Measurements from ENCODE around the gene TMEM203. TPM values are rescaled to one million over a fixed set of nuclear protein-coding genes. Genes with fewer than 3 reads are reported as not detected.

The TMEM203 gene
- total and polyA plus RNA-seq, 10 of the 15 experiments (the other 5 are each of a cell fraction or from before 2014, with no cell fraction given): 7.2 to 68.1 (median 33.8) TPM

- TF ChIP-seq KLF5 (IDR thresholded peaks at IDR 0.05; ENCODE audit: partially characterized antibody) (no peak), PRDM15 (CRISPR knock-in tag; IDR thresholded peaks at IDR 0.05) (no peak), MEF2B (IDR thresholded peaks at IDR 0.05; ENCODE audit: partially characterized antibody, poor library complexity, severe bottlenecking) (no peak), MYC (IDR thresholded peaks at IDR 0.05; ENCODE audit: insufficient read depth, insufficient read length, insufficient replicate concordance, low read length, severe bottlenecking) (no peak), TCF3 (IDR thresholded peaks at IDR 0.05; ENCODE audit: borderline replicate concordance, insufficient read depth, low read depth, low read length) (no peak), SRF (IDR thresholded peaks at IDR 0.05; ENCODE audit: low read depth in 2 of 2, low read length in 2 of 2) (peak; percentile 57 to 93), BCL3 (IDR thresholded peaks at IDR 0.05; ENCODE audit: borderline replicate concordance, insufficient read depth, low read depth, low read length, poor library complexity, severe bottlenecking) (no peak), CHD1 (IDR thresholded peaks at IDR 0.05; ENCODE audit: low read depth, low read length) (no peak), PAX5 (IDR thresholded peaks at IDR 0.05; ENCODE audit: borderline replicate concordance, low read depth, low read length) (0 out of 2 replicates have a peak, but pooled peaks have one; percentile 18), NFIC (IDR thresholded peaks at IDR 0.05; ENCODE audit: low read depth, low read length) (no peak), CBX5 (IDR thresholded peaks at IDR 0.05; ENCODE audit: low read depth) (no peak), SKIL (IDR thresholded peaks at IDR 0.05; ENCODE audit: low read depth, poor library complexity, severe bottlenecking) (no peak), E2F4 (IDR thresholded peaks at IDR 0.05; ENCODE audit: low read depth, low read length) (peak; percentile 88), SUPT20H (IDR thresholded peaks at IDR 0.05; ENCODE audit: borderline replicate concordance, control insufficient read depth, low read depth, low read length) (no peak), E4F1 (IDR thresholded peaks at IDR 0.05; ENCODE audit: borderline replicate concordance, partially characterized antibody) (peak; percentile 51), MTA3 (IDR thresholded peaks at IDR 0.05; ENCODE audit: borderline replicate concordance, low read length) (no peak)
Observed at GRCh38 chr9:137205126-137206069, at the start of gene TMEM203, which contains the start of gene NDOR1 (continued).

Measured in GM12878 (cell line).